Measurements from ENCODE around the gene HIVEP2.

- TF ChIP-seq SUZ12 (IDR thresholded peaks at IDR 0.05; ENCODE audit: extremely low read depth, insufficient read depth, insufficient read length) (no peak), YY1 (IDR thresholded peaks at IDR 0.05; ENCODE audit: insufficient read depth, insufficient read length) (no peak)
Measured at GRCh38 chr6:142800240-142800639, 144.7 kb downstream of the HIVEP2 start.
